Progenitor cell of endocrine pancreas (in vitro differentiated cells): ENCODE data around the gene PPP1R37. TPM values are rescaled to one million over a fixed set of nuclear protein-coding genes. Genes with fewer than 3 reads are reported as not detected.

Source experiments
- DNase-seq: peaks from one replicate; pipeline ENCODE4 v3.0.0; 2021; ENCODE audit warnings: low spot score; ENCODE audit not compliant: unreplicated experiment
- H3K27ac Mint-ChIP-seq: 2 replicates; pipeline ENCODE4 v1.8.0; 2021; ENCODE audit warnings: mild to moderate bottlenecking, moderate library complexity, mixed read lengths
- H3K27me3 Mint-ChIP-seq: 2 replicates; pipeline ENCODE4 v1.8.0; 2021; ENCODE audit warnings: mixed read lengths
- H3K36me3 Mint-ChIP-seq: 2 replicates; pipeline ENCODE4 v1.8.0; 2022; ENCODE audit warnings: mixed read lengths; ENCODE audit not compliant: insufficient read depth
- H3K4me1 Mint-ChIP-seq: 2 replicates; pipeline ENCODE4 v1.8.0; 2021; ENCODE audit warnings: low read depth, mixed read lengths
- H3K4me3 Mint-ChIP-seq: 2 replicates; pipeline ENCODE4 v1.8.0; 2021; ENCODE audit warnings: low read depth, mild to moderate bottlenecking, moderate library complexity, mixed read lengths
- H3K9me3 Mint-ChIP-seq: 2 replicates; pipeline ENCODE4 v1.8.0; 2021; ENCODE audit warnings: low read depth, mixed read lengths
- total RNA-seq: library from RNA; stranded (reverse); gene quantifications from 2 replicates; pipeline ENCODE4 v1.2.1, GENCODE V29; 2021
- TF ChIP-seq, protein P1 (sequence below): fragments of 200-600 bp; sonication (generic); IDR thresholded peaks from one replicate; pipeline ENCODE4 v1.5.0; 2021; ENCODE audit warnings: antibody characterized with exemption, mild to moderate bottlenecking; ENCODE audit not compliant: unreplicated experiment

The PPP1R37 gene
- total RNA-seq, 1 donor from 2014 or later = 45.8 TPM

DNA sequence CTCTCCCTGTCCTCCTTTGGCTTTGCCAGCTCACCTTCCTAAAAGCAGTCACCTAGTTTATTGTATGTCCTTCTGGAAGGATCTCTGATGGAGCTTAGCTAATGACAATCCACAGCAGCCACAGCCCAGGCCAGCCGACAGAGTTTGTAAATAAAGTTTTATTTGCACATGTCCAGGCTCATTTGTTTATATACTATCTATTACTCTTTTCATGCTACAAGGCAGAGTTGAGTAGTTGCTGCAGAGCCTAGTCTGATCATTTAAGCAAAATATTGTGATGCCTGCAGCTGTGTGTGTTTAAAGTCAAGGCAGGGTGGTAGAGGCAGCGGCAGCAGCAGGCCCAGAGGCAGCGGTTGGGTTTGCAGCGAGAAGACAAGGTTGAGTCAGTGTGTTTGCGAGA is 35.2 kb downstream of the PPP1R37 start:
- Mint-ChIP-seq H3K27ac (peak overlapping the region; percentile 45), H3K4me1 (peaks cover 7% of the 10 kb centered on the region), H3K4me3 (no peak overlapping the region), H3K9me3 (no peaks in the 10 kb centered on the region), H3K36me3 (no peaks in the 10 kb centered on the region), H3K27me3 (no peaks in the 10 kb centered on the region)
- TF ChIP-seq, protein P1, sequence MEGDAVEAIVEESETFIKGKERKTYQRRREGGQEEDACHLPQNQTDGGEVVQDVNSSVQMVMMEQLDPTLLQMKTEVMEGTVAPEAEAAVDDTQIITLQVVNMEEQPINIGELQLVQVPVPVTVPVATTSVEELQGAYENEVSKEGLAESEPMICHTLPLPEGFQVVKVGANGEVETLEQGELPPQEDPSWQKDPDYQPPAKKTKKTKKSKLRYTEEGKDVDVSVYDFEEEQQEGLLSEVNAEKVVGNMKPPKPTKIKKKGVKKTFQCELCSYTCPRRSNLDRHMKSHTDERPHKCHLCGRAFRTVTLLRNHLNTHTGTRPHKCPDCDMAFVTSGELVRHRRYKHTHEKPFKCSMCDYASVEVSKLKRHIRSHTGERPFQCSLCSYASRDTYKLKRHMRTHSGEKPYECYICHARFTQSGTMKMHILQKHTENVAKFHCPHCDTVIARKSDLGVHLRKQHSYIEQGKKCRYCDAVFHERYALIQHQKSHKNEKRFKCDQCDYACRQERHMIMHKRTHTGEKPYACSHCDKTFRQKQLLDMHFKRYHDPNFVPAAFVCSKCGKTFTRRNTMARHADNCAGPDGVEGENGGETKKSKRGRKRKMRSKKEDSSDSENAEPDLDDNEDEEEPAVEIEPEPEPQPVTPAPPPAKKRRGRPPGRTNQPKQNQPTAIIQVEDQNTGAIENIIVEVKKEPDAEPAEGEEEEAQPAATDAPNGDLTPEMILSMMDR = no peak
- DNase-seq = no peak

DNA sequence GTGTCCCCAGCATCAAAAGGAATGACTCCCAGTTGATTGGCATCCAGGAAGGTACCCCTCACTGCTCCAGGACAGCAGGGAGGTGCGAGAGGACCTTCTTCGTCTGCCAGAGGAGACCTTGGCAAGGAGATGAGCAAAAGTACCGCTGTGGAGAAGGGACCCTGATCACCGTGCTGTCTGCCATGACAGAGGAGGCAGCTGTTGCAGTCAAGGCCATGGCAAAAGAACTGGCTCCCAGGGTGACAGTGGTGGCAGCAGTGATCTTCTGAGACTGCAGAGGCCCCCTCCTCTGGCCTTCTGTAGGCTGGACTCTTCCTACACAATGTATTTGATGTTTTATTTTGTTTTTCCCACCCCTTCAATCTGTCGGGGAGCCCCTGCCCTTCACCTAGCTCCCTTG is 35.8 kb downstream of the PPP1R37 start:
- Mint-ChIP-seq H3K36me3 (no peaks in the 10 kb centered on the region), H3K4me3 (no peak overlapping the region)

DNA sequence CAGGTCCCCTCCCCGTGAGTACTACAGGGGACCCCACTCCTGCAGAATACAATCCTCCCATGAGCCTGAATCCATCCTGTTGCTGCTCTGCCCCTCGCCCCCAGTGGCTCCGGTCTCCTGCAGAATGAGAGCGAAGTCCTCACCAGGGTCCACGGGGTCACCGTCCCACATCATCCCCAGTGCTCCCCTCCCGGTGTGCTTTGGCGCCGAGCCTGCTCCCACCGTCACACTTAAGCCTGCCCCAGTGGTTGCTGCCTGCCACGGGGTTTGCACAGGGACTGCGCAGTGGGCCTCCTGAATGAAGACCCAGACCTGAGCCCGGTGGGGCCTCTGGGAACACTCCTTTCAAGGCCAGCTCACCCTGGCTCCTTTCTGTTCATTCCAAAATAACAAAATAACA is 37.3 kb downstream of the PPP1R37 start:
- H3K4me3 Mint-ChIP-seq = no peak overlapping the region
- no peaks in the 10 kb centered on the region for H3K9me3 Mint-ChIP-seq
- no peaks in the 10 kb centered on the region for H3K27me3 Mint-ChIP-seq
- no peak for DNase-seq
- H3K4me1 Mint-ChIP-seq = peaks cover 7% of the 10 kb centered on the region
- TF ChIP-seq, protein P1 = no peak
- H3K36me3 Mint-ChIP-seq = no peaks in the 10 kb centered on the region
- H3K27ac Mint-ChIP-seq = no peak overlapping the region

More for the DNA sequence above, 35.8 kb downstream of the PPP1R37 start:
- no peak for DNase-seq
- H3K27ac Mint-ChIP-seq = no peak overlapping the region
- H3K4me1 Mint-ChIP-seq = peaks cover 7% of the 10 kb centered on the region
- H3K9me3 Mint-ChIP-seq = no peaks in the 10 kb centered on the region
- H3K27me3 Mint-ChIP-seq = no peaks in the 10 kb centered on the region
- TF ChIP-seq, protein P1 = no peak

DNA sequence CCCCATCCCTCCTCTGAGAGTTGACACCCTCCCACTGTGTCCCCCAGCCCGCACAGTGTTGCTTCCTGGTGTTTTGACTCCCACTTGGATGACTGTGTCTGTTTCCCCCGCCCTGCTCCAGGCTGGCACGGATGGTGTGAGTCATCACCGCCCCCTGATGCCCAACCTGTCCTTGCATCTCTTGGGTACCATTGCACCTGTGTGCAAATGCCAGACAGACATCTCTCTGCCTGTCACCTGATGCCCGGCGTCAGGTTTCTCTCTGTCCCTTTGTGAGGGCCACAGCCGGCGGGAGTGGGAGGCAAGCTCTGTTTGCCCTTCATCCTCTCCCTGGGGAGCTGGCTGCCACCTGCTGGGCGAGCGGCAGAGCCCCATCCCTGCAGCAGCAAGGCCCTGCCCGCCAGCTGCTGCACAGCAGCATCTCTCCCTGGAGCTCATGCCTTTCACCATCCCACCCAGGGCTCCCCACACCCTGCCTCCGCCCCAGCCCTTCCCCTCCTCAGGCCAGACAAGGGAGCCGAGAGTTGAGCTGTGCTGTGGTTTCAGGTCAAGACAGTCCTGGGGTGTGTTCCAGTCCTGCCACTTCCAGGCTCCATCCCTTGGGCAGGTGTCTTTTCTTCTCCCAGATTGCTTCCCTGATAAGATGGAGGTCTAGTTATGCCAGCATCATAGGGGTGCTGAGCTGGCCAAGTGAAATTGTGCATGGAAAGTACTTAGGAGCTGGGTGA is 38.1 kb downstream of the PPP1R37 start:
- Mint-ChIP-seq H3K4me1 (peaks cover 4% of the 10 kb centered on the region), H3K27ac (peak overlapping the region; percentile 91), H3K4me3 (no peak overlapping the region), H3K36me3 (no peaks in the 10 kb centered on the region), H3K27me3 (no peaks in the 10 kb centered on the region), H3K9me3 (no peaks in the 10 kb centered on the region)
- no peak for DNase-seq
- TF ChIP-seq, protein P1 = peak; percentile 45

DNA sequence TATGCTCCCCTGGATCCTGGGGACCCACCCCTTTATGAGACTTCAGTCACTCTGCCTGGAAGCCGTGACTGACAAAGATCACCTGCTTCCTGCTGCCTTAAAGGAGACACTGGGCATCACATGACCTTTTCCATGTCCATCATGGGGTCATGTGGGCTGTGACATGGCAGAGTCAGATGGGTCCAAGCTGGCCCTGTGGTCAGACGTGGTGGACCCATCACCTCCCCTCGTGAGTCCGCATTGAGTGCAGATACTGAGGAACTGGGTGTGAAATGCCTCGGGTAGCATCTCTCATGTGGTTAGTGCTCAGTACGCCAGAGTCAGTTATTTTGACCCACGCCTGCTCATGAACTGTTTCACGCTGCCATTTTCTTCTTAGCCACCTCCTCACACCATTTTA is 40.7 kb downstream of the PPP1R37 start:
- Mint-ChIP-seq H3K9me3 (no peaks in the 10 kb centered on the region), H3K27me3 (no peaks in the 10 kb centered on the region), H3K4me3 (no peak overlapping the region), H3K36me3 (no peaks in the 10 kb centered on the region), H3K27ac (no peak overlapping the region), H3K4me1 (peaks cover 7% of the 10 kb centered on the region)
- TF ChIP-seq, protein P1 = no peak
- DNase-seq = no peak
